ENCODE data around the gene ROR2.

The ROR2 gene

GRCh38 chr9:91761362-91761761 lies 188.7 kb downstream of the ROR2 start:
- H2AFZ ChIP-seq (ENCODE audit: low read length): no peak overlapping the region
- no peaks in the 10 kb centered on the region for H3F3A ChIP-seq (ENCODE audit: low read depth)
- TF ChIP-seq EZH2phosphoT487 (IDR thresholded peaks at IDR 0.05; ENCODE audit: borderline replicate concordance): no peak
- TF ChIP-seq, protein P1, sequence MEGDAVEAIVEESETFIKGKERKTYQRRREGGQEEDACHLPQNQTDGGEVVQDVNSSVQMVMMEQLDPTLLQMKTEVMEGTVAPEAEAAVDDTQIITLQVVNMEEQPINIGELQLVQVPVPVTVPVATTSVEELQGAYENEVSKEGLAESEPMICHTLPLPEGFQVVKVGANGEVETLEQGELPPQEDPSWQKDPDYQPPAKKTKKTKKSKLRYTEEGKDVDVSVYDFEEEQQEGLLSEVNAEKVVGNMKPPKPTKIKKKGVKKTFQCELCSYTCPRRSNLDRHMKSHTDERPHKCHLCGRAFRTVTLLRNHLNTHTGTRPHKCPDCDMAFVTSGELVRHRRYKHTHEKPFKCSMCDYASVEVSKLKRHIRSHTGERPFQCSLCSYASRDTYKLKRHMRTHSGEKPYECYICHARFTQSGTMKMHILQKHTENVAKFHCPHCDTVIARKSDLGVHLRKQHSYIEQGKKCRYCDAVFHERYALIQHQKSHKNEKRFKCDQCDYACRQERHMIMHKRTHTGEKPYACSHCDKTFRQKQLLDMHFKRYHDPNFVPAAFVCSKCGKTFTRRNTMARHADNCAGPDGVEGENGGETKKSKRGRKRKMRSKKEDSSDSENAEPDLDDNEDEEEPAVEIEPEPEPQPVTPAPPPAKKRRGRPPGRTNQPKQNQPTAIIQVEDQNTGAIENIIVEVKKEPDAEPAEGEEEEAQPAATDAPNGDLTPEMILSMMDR (conservative IDR thresholded peaks at IDR 0.05; ENCODE audit: low read length): no peak
- H3K79me2 ChIP-seq (ENCODE audit: insufficient read depth, low read length): no peaks in the 10 kb centered on the region
- no peak overlapping the region for H3K4me3 ChIP-seq (ENCODE audit: low read length, poor library complexity, severe bottlenecking)
- H3K9ac ChIP-seq (ENCODE audit: low read depth, low read length, poor library complexity, severe bottlenecking): no peak overlapping the region
- no peaks in the 10 kb centered on the region for H3K9me3 ChIP-seq (ENCODE audit: insufficient read depth, low read depth, low read length)
- H4K20me1 ChIP-seq (ENCODE audit: insufficient read depth, low read length, poor library complexity, severe bottlenecking): no peaks in the 10 kb centered on the region
- H3K4me1 ChIP-seq (ENCODE audit: insufficient read depth, low read length, poor library complexity, severe bottlenecking): no peaks in the 10 kb centered on the region
- no peaks in the 10 kb centered on the region for H3K27me3 ChIP-seq (ENCODE audit: insufficient read depth, low read length, poor library complexity, severe bottlenecking)
- no peaks in the 10 kb centered on the region for H3K36me3 ChIP-seq (ENCODE audit: insufficient read depth, low read length)
- no peaks in the 10 kb centered on the region for H3K9me2 ChIP-seq (replicated peaks; ENCODE audit: low read depth, low read length)
- H3K4me2 ChIP-seq (ENCODE audit: low read depth, low read length, poor library complexity, severe bottlenecking): no peak overlapping the region

- no peak for TF ChIP-seq EZH2phosphoT487 (IDR thresholded peaks at IDR 0.05; ENCODE audit: borderline replicate concordance)
- TF ChIP-seq, protein P1 (conservative IDR thresholded peaks at IDR 0.05; ENCODE audit: low read length): no peak
- Histone ChIP-seq H3K4me1 (ENCODE audit: insufficient read depth, low read length, poor library complexity, severe bottlenecking) (no peaks in the 10 kb centered on the region), H3K9me3 (ENCODE audit: insufficient read depth, low read depth, low read length) (no peaks in the 10 kb centered on the region), H3K27me3 (ENCODE audit: insufficient read depth, low read length, poor library complexity, severe bottlenecking) (no peaks in the 10 kb centered on the region), H3F3A (ENCODE audit: low read depth) (no peaks in the 10 kb centered on the region), H3K9me2 (replicated peaks; ENCODE audit: low read depth, low read length) (no peaks in the 10 kb centered on the region), H2AFZ (ENCODE audit: low read length) (no peak overlapping the region), H3K4me3 (ENCODE audit: low read length, poor library complexity, severe bottlenecking) (no peak overlapping the region), H4K20me1 (ENCODE audit: insufficient read depth, low read length, poor library complexity, severe bottlenecking) (no peaks in the 10 kb centered on the region), H3K79me2 (ENCODE audit: insufficient read depth, low read length) (no peaks in the 10 kb centered on the region), H3K4me2 (ENCODE audit: low read depth, low read length, poor library complexity, severe bottlenecking) (no peak overlapping the region), H3K9ac (ENCODE audit: low read depth, low read length, poor library complexity, severe bottlenecking) (no peak overlapping the region), H3K36me3 (ENCODE audit: insufficient read depth, low read length) (no peaks in the 10 kb centered on the region)
Observed at GRCh38 chr9:91760906-91761305, 189.1 kb downstream of the ROR2 start.

- Histone ChIP-seq H3K4me1 (ENCODE audit: insufficient read depth, low read length, poor library complexity, severe bottlenecking) (no peaks in the 10 kb centered on the region), H3K9me2 (replicated peaks; ENCODE audit: low read depth, low read length) (no peaks in the 10 kb centered on the region), H3K4me2 (ENCODE audit: low read depth, low read length, poor library complexity, severe bottlenecking) (no peak overlapping the region), H3K9me3 (ENCODE audit: insufficient read depth, low read depth, low read length) (no peaks in the 10 kb centered on the region), H3K4me3 (ENCODE audit: low read length, poor library complexity, severe bottlenecking) (no peak overlapping the region), H3K79me2 (ENCODE audit: insufficient read depth, low read length) (no peaks in the 10 kb centered on the region), H2AFZ (ENCODE audit: low read length) (no peak overlapping the region), H3K27me3 (ENCODE audit: insufficient read depth, low read length, poor library complexity, severe bottlenecking) (no peaks in the 10 kb centered on the region), H3K36me3 (ENCODE audit: insufficient read depth, low read length) (no peaks in the 10 kb centered on the region), H3F3A (ENCODE audit: low read depth) (no peaks in the 10 kb centered on the region), H3K9ac (ENCODE audit: low read depth, low read length, poor library complexity, severe bottlenecking) (no peak overlapping the region), H4K20me1 (ENCODE audit: insufficient read depth, low read length, poor library complexity, severe bottlenecking) (no peaks in the 10 kb centered on the region)
- TF ChIP-seq, protein P1 (conservative IDR thresholded peaks at IDR 0.05; ENCODE audit: low read length): peak; percentile 91
- no peak for TF ChIP-seq EZH2phosphoT487 (IDR thresholded peaks at IDR 0.05; ENCODE audit: borderline replicate concordance)
Observed at GRCh38 chr9:91758491-91758981, 191.5 kb downstream of the ROR2 start.
